Measurements from ENCODE around the gene CBFA2T2.

DNA sequence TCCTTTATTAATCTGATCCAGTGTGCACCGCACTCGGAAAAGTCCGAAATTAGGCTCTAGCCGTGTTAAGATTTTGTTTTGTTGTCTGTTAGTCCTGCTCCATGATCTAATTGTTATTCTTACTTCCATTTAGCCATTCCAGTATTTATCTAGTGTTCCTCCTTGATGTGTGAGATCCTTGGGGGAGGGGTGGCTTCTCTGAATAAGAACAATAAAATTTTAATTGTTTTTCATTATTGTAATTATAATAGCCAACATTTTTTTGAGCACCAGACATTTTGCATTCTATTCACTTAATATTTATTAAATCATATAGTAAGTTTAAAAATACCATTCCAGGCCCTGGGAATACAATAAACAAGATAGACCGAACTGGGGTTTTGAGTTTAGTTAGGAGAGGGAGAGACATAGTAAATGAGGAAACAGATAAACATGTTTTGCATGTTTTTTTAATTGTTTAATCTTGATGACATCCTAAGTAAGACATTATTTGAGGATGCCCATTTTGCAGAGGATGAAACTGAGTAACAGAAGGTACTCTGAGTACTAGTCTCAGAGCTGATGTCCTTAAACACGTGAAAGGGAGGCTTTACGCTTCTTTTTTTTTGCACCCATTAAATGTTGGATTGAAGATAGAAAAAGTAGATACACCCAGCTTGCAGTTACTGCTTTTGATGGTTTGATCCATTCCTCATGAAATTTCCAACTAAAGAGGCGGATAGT lies 1.2 kb downstream of the CBFA2T2 start:
- TF ChIP-seq, protein P1, sequence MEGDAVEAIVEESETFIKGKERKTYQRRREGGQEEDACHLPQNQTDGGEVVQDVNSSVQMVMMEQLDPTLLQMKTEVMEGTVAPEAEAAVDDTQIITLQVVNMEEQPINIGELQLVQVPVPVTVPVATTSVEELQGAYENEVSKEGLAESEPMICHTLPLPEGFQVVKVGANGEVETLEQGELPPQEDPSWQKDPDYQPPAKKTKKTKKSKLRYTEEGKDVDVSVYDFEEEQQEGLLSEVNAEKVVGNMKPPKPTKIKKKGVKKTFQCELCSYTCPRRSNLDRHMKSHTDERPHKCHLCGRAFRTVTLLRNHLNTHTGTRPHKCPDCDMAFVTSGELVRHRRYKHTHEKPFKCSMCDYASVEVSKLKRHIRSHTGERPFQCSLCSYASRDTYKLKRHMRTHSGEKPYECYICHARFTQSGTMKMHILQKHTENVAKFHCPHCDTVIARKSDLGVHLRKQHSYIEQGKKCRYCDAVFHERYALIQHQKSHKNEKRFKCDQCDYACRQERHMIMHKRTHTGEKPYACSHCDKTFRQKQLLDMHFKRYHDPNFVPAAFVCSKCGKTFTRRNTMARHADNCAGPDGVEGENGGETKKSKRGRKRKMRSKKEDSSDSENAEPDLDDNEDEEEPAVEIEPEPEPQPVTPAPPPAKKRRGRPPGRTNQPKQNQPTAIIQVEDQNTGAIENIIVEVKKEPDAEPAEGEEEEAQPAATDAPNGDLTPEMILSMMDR (IDR thresholded peaks at IDR 0.05), result no peak
- no peak for TF ChIP-seq EZH2 (IDR thresholded peaks at IDR 0.05; ENCODE audit: borderline replicate concordance, insufficient read depth, low read depth, low read length, poor library complexity, severe bottlenecking)

All from B cell (primary cell).